ENCODE measurements around the gene ZYG11A.
A peak's percentile ranks its signal among the peaks of the same experiment; 100 is the strongest.

The ZYG11A gene

GRCh38 chr1:52917156-52917555, 74.6 kb downstream of the ZYG11A start:
- no peak for DNase-seq (ENCODE audit: low read depth in 1 of 2, low spot score in 1 of 2)

GRCh38 chr1:52917581-52917980, 75.0 kb downstream of the ZYG11A start:
- DNase-seq (ENCODE audit: low read depth in 1 of 2, low spot score in 1 of 2), result no peak

GRCh38 chr1:52918201-52918600, 75.6 kb downstream of the ZYG11A start:
- no peak for DNase-seq (ENCODE audit: low read depth in 1 of 2, low spot score in 1 of 2)

- no peak for DNase-seq (ENCODE audit: low read depth in 1 of 2, low spot score in 1 of 2)
These were observed 76.6 kb downstream of the ZYG11A start for GRCh38 chr1:52919051-52919722.

- no peak for DNase-seq (ENCODE audit: low read depth in 1 of 2, low spot score in 1 of 2)
These were observed 77.3 kb downstream of the ZYG11A start for GRCh38 chr1:52919723-52920483.

- DNase-seq (ENCODE audit: low read depth in 1 of 2, low spot score in 1 of 2), result no peak
These were observed 78.3 kb downstream of the ZYG11A start for GRCh38 chr1:52920791-52921291.

- no peak for DNase-seq (ENCODE audit: low read depth in 1 of 2, low spot score in 1 of 2)
These were observed 83.0 kb downstream of the ZYG11A start for GRCh38 chr1:52925571-52926005.

GRCh38 chr1:52926864-52927211, 84.3 kb downstream of the ZYG11A start:
- DNase-seq (ENCODE audit: low read depth in 1 of 2, low spot score in 1 of 2), result no peak

GRCh38 chr1:52927212-52928014, 84.9 kb downstream of the ZYG11A start, which contains the start of gene SCP2:
Gene SCP2, plus strand, starts transcription at chr1:52927276. Its CDS starts 121 bp downstream, at chr1:52927397.
- DNase-seq (ENCODE audit: low read depth in 1 of 2, low spot score in 1 of 2), result peak; percentile 60 to 70

GRCh38 chr1:52928015-52928404, 85.5 kb downstream of the ZYG11A start:
- DNase-seq (ENCODE audit: low read depth in 1 of 2, low spot score in 1 of 2), result no peak

GRCh38 chr1:52929019-52929418, 86.5 kb downstream of the ZYG11A start:
- no peak for DNase-seq (ENCODE audit: low read depth in 1 of 2, low spot score in 1 of 2)

- DNase-seq (ENCODE audit: low read depth in 1 of 2, low spot score in 1 of 2), result no peak
These were observed 95.0 kb downstream of the ZYG11A start for GRCh38 chr1:52937433-52938182.

- DNase-seq (ENCODE audit: low read depth in 1 of 2, low spot score in 1 of 2), result no peak
These were observed 95.6 kb downstream of the ZYG11A start for GRCh38 chr1:52938183-52938451.

- no peak for DNase-seq (ENCODE audit: low read depth in 1 of 2, low spot score in 1 of 2)
These were observed 101.4 kb downstream of the ZYG11A start for GRCh38 chr1:52943876-52944416.

- no peak for DNase-seq (ENCODE audit: low read depth in 1 of 2, low spot score in 1 of 2)
These were observed 102.0 kb downstream of the ZYG11A start for GRCh38 chr1:52944566-52944965.
